ENCODE results near the gene COPZ2. TPM values are rescaled to one million over a fixed set of nuclear protein-coding genes. Genes with fewer than 3 reads are reported as not detected.
"Not testable (repeated sequence)": the region's sequence is repeated elsewhere in the genome, so short reads cannot be mapped to it uniquely, and the experiment has no call there.

The COPZ2 gene
- total RNA-seq, 1 experiment from 2014 or later, result not detected

DNA sequence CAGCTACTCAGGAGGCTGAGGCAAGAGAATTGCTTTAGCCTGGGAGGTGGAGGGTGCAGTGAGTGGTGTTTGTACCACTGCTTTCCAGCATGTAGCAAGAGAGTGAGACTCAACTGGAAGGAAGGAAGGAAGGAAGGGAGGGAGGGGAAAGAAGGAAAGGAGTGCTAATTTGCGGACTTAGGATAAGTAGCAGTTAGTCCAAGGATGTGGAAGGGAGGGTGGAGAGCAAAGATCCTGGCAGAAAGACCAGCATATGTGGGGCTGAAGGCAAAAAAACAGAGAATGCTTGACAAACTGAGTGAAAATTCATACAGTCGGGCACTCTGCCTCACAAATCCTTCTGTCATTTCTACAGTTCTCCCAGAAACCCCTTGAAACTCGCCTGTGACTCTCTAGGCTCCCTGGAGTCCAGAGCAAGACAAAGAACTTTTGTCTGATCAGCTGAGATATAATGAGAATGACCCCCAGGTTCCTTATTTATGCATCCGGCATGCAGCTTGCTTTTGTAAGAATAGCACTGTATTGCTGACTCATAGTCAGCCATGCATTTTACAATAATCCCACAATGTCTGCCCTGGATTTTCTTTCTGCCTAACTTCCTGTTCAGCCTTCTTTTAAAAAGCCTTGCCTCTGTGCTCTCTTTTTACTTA, 35.2 kb downstream of the COPZ2 start:
- Histone ChIP-seq H4K20me1 (ENCODE audit: insufficient read depth) (no peaks in the 10 kb centered on the region), H3K9me2 (ENCODE audit: insufficient read depth) (no peaks in the 10 kb centered on the region), H3K27me3 (ENCODE audit: insufficient read depth, low read length) (no peaks in the 10 kb centered on the region), H3K27ac (ENCODE audit: low read depth, low read length) (peak overlapping the region; percentile 20; the same call in 1 of the 2 replicates), H3K4me1 (ENCODE audit: control insufficient read depth in 1 of 2, insufficient read depth in 2 of 2, low read length in 2 of 2) (peaks cover 16 to 41% of the 10 kb centered on the region in 2 experiments), H3K9me3 (ENCODE audit: control insufficient read depth in 1 of 2, insufficient read depth in 1 of 2, low read depth in 1 of 2, low read length in 2 of 2) (no peaks in the 10 kb centered on the region), H3K4me2 (ENCODE audit: low read length) (peak overlapping the region; percentile 30), H3K36me3 (ENCODE audit: control insufficient read depth in 1 of 2, insufficient read depth in 2 of 2, low read length in 2 of 2) (no peaks in the 10 kb centered on the region), H2AFZ (ENCODE audit: low read depth, low read length, poor library complexity, severe bottlenecking) (peak overlapping the region; percentile 76), H3K79me2 (ENCODE audit: insufficient read depth, low read length) (no peaks in the 10 kb centered on the region), H3K9ac (ENCODE audit: low read length) (peak overlapping the region; percentile 21; the same call in 1 of the 2 replicates), H3K4me3 (replicated peaks in 1 of 2; ENCODE audit: low read depth in 1 of 2, low read length in 2 of 2) (no peak overlapping the region)
- CTCF ChIA-PET, result interaction anchor here (1.5 to 2.3 kb wide), 3 partner anchors 9 to 23 kb away, joined by 4 to 10 read pairs (median 4); no protein-coding TSS in a partner anchor
- intact Hi-C loops (cut with micrococcal nuclease), result no loop called here
- POLR2A ChIA-PET, result interaction anchor here (2.1 kb wide), 1 partner anchor 31 kb away, joined by 8 read pairs; the partner anchor contains the start of gene CDK5RAP3
- no TSS peak for BruUV-seq (replicated peaks)
- TF ChIP-seq, protein P1, sequence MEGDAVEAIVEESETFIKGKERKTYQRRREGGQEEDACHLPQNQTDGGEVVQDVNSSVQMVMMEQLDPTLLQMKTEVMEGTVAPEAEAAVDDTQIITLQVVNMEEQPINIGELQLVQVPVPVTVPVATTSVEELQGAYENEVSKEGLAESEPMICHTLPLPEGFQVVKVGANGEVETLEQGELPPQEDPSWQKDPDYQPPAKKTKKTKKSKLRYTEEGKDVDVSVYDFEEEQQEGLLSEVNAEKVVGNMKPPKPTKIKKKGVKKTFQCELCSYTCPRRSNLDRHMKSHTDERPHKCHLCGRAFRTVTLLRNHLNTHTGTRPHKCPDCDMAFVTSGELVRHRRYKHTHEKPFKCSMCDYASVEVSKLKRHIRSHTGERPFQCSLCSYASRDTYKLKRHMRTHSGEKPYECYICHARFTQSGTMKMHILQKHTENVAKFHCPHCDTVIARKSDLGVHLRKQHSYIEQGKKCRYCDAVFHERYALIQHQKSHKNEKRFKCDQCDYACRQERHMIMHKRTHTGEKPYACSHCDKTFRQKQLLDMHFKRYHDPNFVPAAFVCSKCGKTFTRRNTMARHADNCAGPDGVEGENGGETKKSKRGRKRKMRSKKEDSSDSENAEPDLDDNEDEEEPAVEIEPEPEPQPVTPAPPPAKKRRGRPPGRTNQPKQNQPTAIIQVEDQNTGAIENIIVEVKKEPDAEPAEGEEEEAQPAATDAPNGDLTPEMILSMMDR (IDR thresholded peaks at IDR 0.05 in 2 of 3, conservative IDR thresholded peaks at IDR 0.05 in 1 of 3; ENCODE audit: borderline replicate concordance in 1 of 3, insufficient read depth in 1 of 3, low read depth in 2 of 3, low read length in 2 of 3), result no peak
- peak; percentile 34; the same call in 1 of the 2 replicates for TF ChIP-seq SP1 (IDR thresholded peaks at IDR 0.05; ENCODE audit: low read depth)
- RAD21 ChIA-PET (ENCODE audit: low non-redundant PET in 1 of 2, low total read pairs in 2 of 2, uncharacterized antibody in 2 of 2, unreplicated experiment in 2 of 2), result no interaction called here
- DNase-seq (ENCODE audit: low read depth, low spot score) (no peak), ATAC-seq (peak; percentile 54)

DNA sequence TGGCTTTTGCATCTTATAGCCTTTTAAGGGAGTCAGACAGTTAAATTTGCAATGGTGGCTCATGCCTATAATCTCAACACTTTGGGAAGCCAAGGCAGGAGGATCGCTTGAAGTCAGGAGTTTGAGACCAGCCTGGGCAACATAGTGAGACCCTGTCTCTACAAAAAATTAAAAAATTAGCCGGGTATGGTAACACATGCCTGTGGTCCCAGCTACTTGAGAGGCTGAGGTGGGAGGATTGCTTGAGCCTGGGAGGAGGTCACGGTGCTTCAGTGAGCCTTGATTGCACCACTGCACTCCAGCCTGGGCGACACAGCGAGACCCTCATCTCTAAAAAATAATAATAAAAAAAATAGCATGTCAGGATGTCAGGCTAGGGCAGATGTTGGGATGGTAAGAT, 35.9 kb downstream of the COPZ2 start:
- BruUV-seq (replicated peaks); H3K27ac ChIP-seq (ENCODE audit: low read depth, low read length): not testable (repeated sequence)
- CTCF ChIA-PET, result interaction anchor here (1.2 to 2.7 kb wide), 5 partner anchors 10 to 55 kb away, joined by 3 to 11 read pairs (median 4); partner anchors contain the start of gene CDK5RAP3

More for the DNA sequence above, 35.9 kb downstream of the COPZ2 start:
- H3K9me3 ChIP-seq (ENCODE audit: control insufficient read depth in 1 of 2, insufficient read depth in 1 of 2, low read depth in 1 of 2, low read length in 2 of 2); H3K4me3 ChIP-seq (replicated peaks in 1 of 2; ENCODE audit: low read depth in 1 of 2, low read length in 2 of 2); H3K9me2 ChIP-seq (ENCODE audit: insufficient read depth); H3K9ac ChIP-seq (ENCODE audit: low read length); H4K20me1 ChIP-seq (ENCODE audit: insufficient read depth); H3K36me3 ChIP-seq (ENCODE audit: control insufficient read depth in 1 of 2, insufficient read depth in 2 of 2, low read length in 2 of 2); DNase-seq (ENCODE audit: low read depth, low spot score); RAD21 ChIA-PET (ENCODE audit: low non-redundant PET in 1 of 2, low total read pairs in 2 of 2, uncharacterized antibody in 2 of 2, unreplicated experiment in 2 of 2); H3K4me2 ChIP-seq (ENCODE audit: low read length); H3K27me3 ChIP-seq (ENCODE audit: insufficient read depth, low read length); H2AFZ ChIP-seq (ENCODE audit: low read depth, low read length, poor library complexity, severe bottlenecking); intact Hi-C loops (cut with micrococcal nuclease); ATAC-seq; H3K79me2 ChIP-seq (ENCODE audit: insufficient read depth, low read length): not testable (repeated sequence)
- peaks cover 16 to 41% of the 10 kb centered on the region in 2 experiments for H3K4me1 ChIP-seq (ENCODE audit: control insufficient read depth in 1 of 2, insufficient read depth in 2 of 2, low read length in 2 of 2)
- POLR2A ChIA-PET, result interaction anchor here (1.4 kb wide), 1 partner anchor 106 kb away, joined by 5 read pairs; no protein-coding TSS in a partner anchor

All from HCT116 (cell line).